Thoracic aorta endothelial cell (primary cell): ENCODE measurements around the gene GPER1. TPM values are rescaled to one million over a fixed set of nuclear protein-coding genes. Genes with fewer than 3 reads are reported as not detected.

ENCODE experiments used
- total RNA-seq: library from RNA; depleted of rRNA; stranded (reverse); fragments of >200 nt; gene quantifications from 2 replicates; pipeline ENCODE4 v1.2.3, GENCODE V29; 2012

GPER1 gene
- total RNA-seq = 1.5 and 2.0 TPM in 2 replicates

DNA sequence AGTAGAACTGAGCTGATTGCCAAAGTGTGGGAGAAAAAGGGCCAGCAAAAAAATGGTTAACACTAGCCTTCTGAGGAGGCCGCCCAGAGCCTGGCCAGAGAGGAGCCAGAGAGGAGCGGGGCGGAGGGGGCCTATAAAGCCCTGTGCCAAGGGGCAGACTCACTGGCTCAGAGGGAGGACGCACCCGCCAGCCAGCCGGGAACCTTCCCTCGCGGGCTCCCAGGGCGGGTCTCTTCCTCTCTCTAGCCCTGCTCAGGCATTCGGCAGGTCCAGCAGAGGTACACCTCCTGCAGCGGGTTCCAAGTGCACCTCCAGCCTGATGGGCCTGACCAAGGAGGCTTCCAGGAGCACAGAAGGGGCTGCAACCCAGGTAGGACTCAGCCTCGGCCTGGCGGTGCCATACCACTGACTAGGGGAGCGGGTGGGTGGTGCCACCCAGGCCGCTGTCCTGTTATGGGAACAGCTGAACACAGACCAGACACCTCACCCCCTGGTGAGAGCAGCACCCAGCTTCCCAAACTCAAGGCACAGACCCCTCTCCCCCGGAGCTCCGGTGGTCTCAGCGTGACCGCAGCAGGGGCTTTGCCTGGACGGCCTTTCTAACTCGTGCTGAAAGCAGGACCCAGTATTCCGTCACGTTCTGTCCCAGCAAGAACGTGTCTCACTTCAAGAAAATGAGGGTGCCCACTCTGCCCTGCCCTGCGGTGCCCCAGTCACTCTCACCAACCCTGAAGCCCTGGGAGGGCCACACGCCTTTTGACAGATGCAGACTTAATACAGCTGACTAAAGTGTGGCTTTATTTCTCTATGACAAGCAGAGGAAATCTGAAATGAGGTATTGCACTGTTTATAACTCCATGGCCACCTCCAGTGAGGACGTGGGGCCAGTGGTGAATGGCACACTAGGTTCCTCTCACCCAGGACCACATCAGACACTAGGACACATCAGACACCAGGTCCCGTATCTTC is at the start of gene GPER1:
TSS of gene GPER1 (plus strand) at position 162 of the 969 bp plus-strand sequence. CDS start 3,616 bp downstream, outside the sequence.

DNA sequence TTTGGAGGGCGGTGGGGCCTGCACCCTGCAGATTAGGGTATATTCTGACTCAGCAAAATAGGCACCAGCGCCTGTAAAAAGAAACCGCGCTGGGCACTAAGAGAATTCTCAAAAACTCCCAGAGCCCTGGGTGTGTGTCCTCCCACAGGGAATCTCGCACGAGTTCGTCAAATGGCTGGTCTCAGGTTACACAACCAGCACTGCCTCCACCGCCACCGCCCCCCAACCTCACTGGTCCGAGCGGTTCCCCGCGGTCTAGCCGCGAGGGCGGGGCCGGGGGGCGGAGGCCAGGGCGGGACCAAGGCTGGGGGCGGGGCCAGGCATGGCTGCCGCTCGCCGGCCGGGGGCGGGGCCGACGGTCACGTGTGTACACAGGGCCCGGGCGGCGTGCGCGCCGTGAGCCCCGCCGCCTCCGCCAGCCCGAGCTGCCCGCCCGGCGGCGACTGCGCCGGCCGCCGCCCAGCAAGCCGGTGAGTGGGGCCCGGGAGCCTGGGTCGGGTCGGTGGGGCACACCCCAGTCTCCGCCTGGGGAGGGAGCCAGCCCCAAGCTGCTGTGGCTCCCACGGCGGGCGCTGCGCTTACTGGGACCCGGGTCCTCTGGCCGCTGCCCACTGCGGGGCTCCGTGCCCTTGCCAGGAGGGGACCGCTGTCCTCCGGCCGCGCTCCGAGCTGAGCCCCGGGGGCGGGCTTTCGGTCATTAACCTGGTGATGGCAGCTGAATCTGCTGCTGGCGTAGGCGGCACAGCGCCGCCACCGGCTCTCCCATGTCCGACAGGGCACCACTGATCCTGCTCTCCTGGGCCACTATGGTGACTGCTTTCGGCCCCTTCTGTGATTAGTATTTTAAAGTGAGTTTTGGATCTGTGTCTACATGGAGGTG is 43.5 kb upstream of the GPER1 start, which contains the start of gene GPR146:
TSS of gene GPR146 (plus strand) at position 358 of the 880 bp plus-strand sequence. CDS start 12,970 bp downstream, outside the sequence.

Other genes with a start within 250 kb of the GPER1 start
- gene GET4, start 211.6 kb upstream of the GPER1 start, total RNA-seq = 25.5 and 26.5 TPM in 2 replicates
- 0.22 and 0.27 TPM in 2 replicates for gene ADAP1, start 133.4 kb upstream of the GPER1 start, total RNA-seq
- gene COX19, start 112.6 kb upstream of the GPER1 start, total RNA-seq = 10.7 and 11.8 TPM in 2 replicates
- gene CYP2W1, start 104.9 kb upstream of the GPER1 start, total RNA-seq = not detected in 2 replicates
- gene GPR146, start 43.6 kb upstream of the GPER1 start, total RNA-seq = 5.9 and 9.1 TPM in 2 replicates
- gene ZFAND2A, start 72.1 kb downstream of the GPER1 start, total RNA-seq = 16.5 and 22.6 TPM in 2 replicates
- gene UNCX, start 144.8 kb downstream of the GPER1 start, total RNA-seq = not detected in 2 replicates